Common myeloid progenitor, CD34-positive (primary cell): ENCODE data around the gene CALHM1.
"Not testable (repeated sequence)": the region's sequence is repeated elsewhere in the genome, so short reads cannot be mapped to it uniquely, and the experiment has no call there.

Experiments used
- CTCF ChIA-PET: fragments of 350-600 bp; sonication (Branson Sonifier 250); formaldehyde crosslinking; loops from one replicate; lab custom pipeline; 2021; ENCODE audit warnings: antibody characterized with exemption; lab: Charles Lee
- POLR2A ChIA-PET: fragments of 350-600 bp; sonication (Branson Sonifier 250); formaldehyde crosslinking; loops from one replicate; lab custom pipeline; 2021; ENCODE audit warnings: antibody characterized with exemption; lab: Charles Lee
- DNase-seq, 3 donors: peaks; one replicate each; pipeline versions ENCODE4 v3.0.0 to v3.0.0-alpha.2; 2013
- H3K27ac ChIP-seq, 2 experiments: 1 replicate in 1 of 2; 2 replicates in 1 of 2; pipeline ENCODE4 v1.7.0; 2013; ENCODE audit warnings: inconsistent platforms in 2 of 2, low read length in 2 of 2, mild to moderate bottlenecking in 2 of 2, low read depth in 1 of 2, moderate library complexity in 1 of 2; ENCODE audit not compliant: severe bottlenecking in 2 of 2, insufficient read depth in 1 of 2, poor library complexity in 1 of 2
- H3K27me3 ChIP-seq, 5 experiments: replicated peaks in 2 of 5; 1 replicate in 3 of 5; 2 replicates in 2 of 5; pipeline versions ENCODE4 v1.6.1 to v1.7.0; 2013; ENCODE audit warnings: low read length in 4 of 5, mild to moderate bottlenecking in 2 of 5, moderate library complexity in 2 of 5, inconsistent platforms in 1 of 5; ENCODE audit not compliant: insufficient read depth in 5 of 5, control insufficient read depth in 4 of 5
- H3K36me3 ChIP-seq, 4 experiments: 1 replicate in 2 of 4; 2 replicates in 2 of 4; pipeline versions ENCODE4 v1.6.1 to v1.7.0; 2013; ENCODE audit warnings: low read length in 3 of 4, control low read depth in 1 of 4, mild to moderate bottlenecking in 1 of 4; ENCODE audit not compliant: control insufficient read depth in 4 of 4, insufficient read depth in 4 of 4
- H3K4me1 ChIP-seq, 4 experiments: 1 replicate in 3 of 4; 2 replicates in 1 of 4; pipeline versions ENCODE4 v1.6.1 to v1.7.1; 2013; ENCODE audit warnings: low read length in 3 of 4, mild to moderate bottlenecking in 3 of 4, control low read depth in 1 of 4, inconsistent platforms in 1 of 4, moderate library complexity in 1 of 4; ENCODE audit not compliant: control insufficient read depth in 4 of 4, insufficient read depth in 4 of 4; ENCODE audit errors: control extremely low read depth in 1 of 4
- H3K4me3 ChIP-seq, 7 experiments: 1 replicate in 4 of 7; 2 replicates in 3 of 7; pipeline versions ENCODE4 v1.5.1 to v1.7.0; 2013; ENCODE audit warnings: mild to moderate bottlenecking in 7 of 7, low read length in 6 of 7, moderate library complexity in 6 of 7, inconsistent platforms in 2 of 7, low read depth in 2 of 7, control low read depth in 1 of 7; ENCODE audit not compliant: insufficient read depth in 4 of 7, control insufficient read depth in 1 of 7; ENCODE audit errors: extremely low read depth in 1 of 7
- H3K9me3 ChIP-seq, 5 experiments: 1 replicate in 4 of 5; 2 replicates in 1 of 5; pipeline versions ENCODE4 v1.6.1 to v1.7.1; 2013; ENCODE audit warnings: low read length in 4 of 5, mild to moderate bottlenecking in 2 of 5, inconsistent platforms in 1 of 5, low read depth in 1 of 5, moderate library complexity in 1 of 5; ENCODE audit not compliant: control insufficient read depth in 4 of 5, insufficient read depth in 2 of 5; ENCODE audit errors: control extremely low read depth in 1 of 5
- WGBS: methylation state at CpG from one replicate; pipeline ENCODE4 v1.1.5; 2013; ENCODE audit not compliant: insufficient coverage; 5-methylcytosine and 5-hydroxymethylcytosine counted together

CALHM1 gene

DNA sequence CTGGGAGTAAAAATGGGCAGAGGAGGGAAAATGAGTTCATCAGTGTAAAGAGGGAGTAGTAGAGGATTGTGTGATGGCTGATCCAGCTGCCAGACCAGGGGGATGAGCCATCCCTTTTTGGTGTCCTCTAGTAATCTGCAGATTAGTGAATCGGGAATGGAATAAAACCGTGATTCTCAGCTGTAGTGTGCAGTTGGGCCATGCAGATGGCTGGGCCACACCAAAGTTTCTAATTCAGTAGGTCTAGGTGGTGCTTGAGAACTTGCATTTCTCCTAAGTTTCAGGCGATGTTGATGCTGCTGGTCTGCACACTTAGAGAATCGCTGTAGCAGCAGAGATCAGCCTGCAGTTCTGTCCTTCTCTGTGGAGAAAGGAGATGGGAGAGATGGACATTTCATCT is 39.6 kb downstream of the CALHM1 start:
- Histone ChIP-seq H3K9me3 (no peaks in the 10 kb centered on the region), H3K27me3 (no peaks in the 10 kb centered on the region), H3K4me3 (no peak overlapping the region), H3K27ac (no peak overlapping the region), H3K36me3 (peaks cover 32 to 90% (median 78%) of the 10 kb centered on the region in 4 experiments), H3K4me1 (no peaks in the 10 kb centered on the region)
- WGBS = 94% methylated on average over 4 of the region's 4 CpGs
- POLR2A ChIA-PET = interaction anchor here (0.5 kb wide), 1 partner anchor 42 kb away, joined by 3 read pairs; no protein-coding TSS in a partner anchor
- DNase-seq = no peak
- CTCF ChIA-PET = interaction anchor here (0.8 to 12.1 kb wide), 5 partner anchors 28 to 124 kb away, joined by 3 to 157 read pairs (median 5); partner anchors contain the start of gene CALHM3

GRCh38 chr10:103417601-103418000 is 41.1 kb downstream of the CALHM1 start:
- WGBS = 94% methylated on average over 4 of the region's 5 CpGs
- Histone ChIP-seq H3K9me3 (no peaks in the 10 kb centered on the region), H3K27me3 (no peaks in the 10 kb centered on the region), H3K4me1 (no peaks in the 10 kb centered on the region), H3K4me3 (no peak overlapping the region), H3K27ac (no peak overlapping the region), H3K36me3 (peaks cover 37 to 90% (median 78%) of the 10 kb centered on the region in 4 experiments)
- no peak for DNase-seq
- ChIA-PET POLR2A (interaction anchor here (0.8 kb wide), 1 partner anchor 75 kb away, joined by 3 read pairs; no protein-coding TSS in a partner anchor), CTCF (interaction anchor here (0.6 to 12.1 kb wide), 14 partner anchors 8 to 287 kb away, joined by 3 to 157 read pairs (median 6); partner anchors contain the start of genes ATP5MK, CALHM3, NEURL1 and PDCD11)

- H3K27me3 ChIP-seq, H3K9me3 ChIP-seq, H3K27ac ChIP-seq, H3K4me1 ChIP-seq, POLR2A ChIA-PET, H3K4me3 ChIP-seq, DNase-seq: not testable (repeated sequence)
- CTCF ChIA-PET = interaction anchor here (0.9 to 12.1 kb wide), 16 partner anchors 8 to 176 kb away, joined by 3 to 157 read pairs (median 6); partner anchors contain the start of genes ATP5MK, CALHM3, NEURL1 and PDCD11
- peaks cover 32 to 88% (median 76%) of the 10 kb centered on the region in 4 experiments for H3K36me3 ChIP-seq
- WGBS = 100% methylated on average over 1 of the region's 5 CpGs
These were observed 41.6 kb downstream of the CALHM1 start for GRCh38 chr10:103417148-103417469.

- CTCF ChIA-PET = interaction anchor here (0.7 to 12.1 kb wide), 24 partner anchors 8 to 243 kb away, joined by 3 to 157 read pairs (median 6); partner anchors contain the start of genes CALHM1, CALHM3 and NEURL1
- peaks cover 32 to 91% (median 77%) of the 10 kb centered on the region in 4 experiments for H3K36me3 ChIP-seq
- peak; percentile 74 to 88 (median 78) for DNase-seq
- POLR2A ChIA-PET = interaction anchor here (1.1 kb wide), 1 partner anchor 88 kb away, joined by 7 read pairs; no protein-coding TSS in a partner anchor
- no peak overlapping the region for H3K27ac ChIP-seq
- no peaks in the 10 kb centered on the region for H3K27me3 ChIP-seq
- WGBS = 67% methylated on average over 6 of the region's 8 CpGs
- H3K9me3 ChIP-seq = no peaks in the 10 kb centered on the region
- no peak overlapping the region for H3K4me3 ChIP-seq
- H3K4me1 ChIP-seq = no peaks in the 10 kb centered on the region
These were observed 42.1 kb downstream of the CALHM1 start for GRCh38 chr10:103416436-103417147.

- WGBS = 95% methylated on average over 8 of the region's 8 CpGs
- no peak overlapping the region for H3K27ac ChIP-seq
- ChIA-PET POLR2A (interaction anchor here (0.8 to 1.1 kb wide), 2 partner anchors 61 to 89 kb away, joined by 3 to 7 read pairs; no protein-coding TSS in a partner anchor), CTCF (interaction anchor here (1.1 to 12.1 kb wide), 16 partner anchors 9 to 177 kb away, joined by 3 to 157 read pairs (median 6); partner anchors contain the start of genes CALHM3 and NEURL1)
- no peak for DNase-seq
- no peaks in the 10 kb centered on the region for H3K9me3 ChIP-seq
- H3K4me3 ChIP-seq = no peak overlapping the region
- H3K36me3 ChIP-seq = peaks cover 30 to 90% (median 75%) of the 10 kb centered on the region in 4 experiments
- no peaks in the 10 kb centered on the region for H3K4me1 ChIP-seq
- H3K27me3 ChIP-seq = no peaks in the 10 kb centered on the region
These were observed 43.1 kb downstream of the CALHM1 start for GRCh38 chr10:103415581-103415980.

DNA sequence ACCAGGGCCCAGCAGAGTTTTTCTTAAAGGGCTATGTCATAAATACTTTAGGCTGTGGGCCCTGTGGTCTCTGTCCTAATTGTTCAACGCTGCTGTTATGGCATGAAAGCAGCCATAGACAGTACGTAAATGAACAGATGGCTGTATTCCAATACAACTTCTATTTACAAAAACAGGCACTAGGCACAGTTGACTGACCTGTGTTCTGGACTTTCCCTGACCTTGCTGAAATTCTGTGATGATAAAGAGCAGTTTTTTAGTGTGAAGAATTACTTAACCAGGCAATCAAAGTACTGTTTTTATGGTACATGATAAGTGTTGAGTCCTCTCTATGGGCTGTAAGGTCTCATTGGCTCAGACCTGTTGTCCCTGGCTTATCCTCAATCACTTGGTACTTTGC is 45.1 kb downstream of the CALHM1 start:
- H3K27ac ChIP-seq = no peak overlapping the region
- WGBS = 100% methylated on average over 1 of the region's 2 CpGs
- ChIA-PET POLR2A (no interaction called here), CTCF (interaction anchor here (1.3 to 12.1 kb wide), 4 partner anchors 38 to 77 kb away, joined by 3 to 157 read pairs (median 114); partner anchors contain the start of genes CALHM3 and NEURL1)
- H3K4me3 ChIP-seq = no peak overlapping the region
- H3K9me3 ChIP-seq = no peaks in the 10 kb centered on the region
- no peaks in the 10 kb centered on the region for H3K4me1 ChIP-seq
- H3K27me3 ChIP-seq = no peaks in the 10 kb centered on the region
- H3K36me3 ChIP-seq = peaks cover 28 to 89% (median 69%) of the 10 kb centered on the region in 4 experiments
- no peak for DNase-seq
